Measurements from ENCODE around the gene TSC2.

Gene TSC2

DNA sequence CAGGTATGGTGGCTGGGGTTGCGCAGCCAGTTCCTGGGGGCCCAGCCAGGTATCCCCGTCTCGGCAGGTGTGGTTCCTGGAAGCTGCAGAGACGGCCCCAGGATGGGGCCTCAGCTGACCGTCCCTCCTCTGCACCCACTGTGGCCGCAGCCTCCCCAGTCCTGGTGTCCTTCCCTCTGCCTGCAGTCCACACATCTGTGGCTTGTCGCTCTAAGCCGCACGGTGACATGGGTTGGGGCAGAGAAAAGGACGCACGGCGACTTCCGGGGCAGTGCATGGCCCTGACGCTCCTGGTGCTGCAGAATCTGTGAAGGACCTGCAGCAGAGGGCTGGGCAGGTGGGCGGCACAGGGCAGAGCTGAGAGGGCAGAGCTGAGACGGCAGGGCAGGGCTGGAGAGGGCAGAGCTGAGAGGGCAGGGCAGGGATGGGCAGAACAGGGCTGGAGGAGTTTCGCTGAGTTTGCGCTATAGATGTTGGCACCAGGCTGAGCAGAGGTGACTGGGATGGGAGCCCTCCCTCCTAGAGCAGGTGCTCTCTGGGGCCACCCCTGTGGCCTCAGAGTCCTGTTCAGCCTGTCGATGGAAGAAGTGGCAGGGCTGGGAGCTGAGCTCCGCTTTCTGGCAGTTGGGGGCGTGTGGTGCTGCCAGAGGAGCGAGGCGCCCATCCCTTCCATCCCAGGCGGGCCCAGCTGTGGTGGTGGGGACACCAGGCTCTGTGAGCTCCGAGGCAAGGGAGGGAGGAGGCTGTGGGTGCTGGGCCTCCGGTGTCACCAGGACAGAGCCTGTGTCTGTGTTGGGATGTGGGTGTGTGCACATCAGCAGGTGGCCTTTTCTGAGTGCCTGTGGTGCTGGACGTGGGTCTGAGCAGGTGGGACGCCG lies 23.0 kb downstream of the TSC2 start:
- Histone ChIP-seq H3K9ac (ENCODE audit: low read depth, low read length) (no peak overlapping the region), H3K36me3 (ENCODE audit: control insufficient read depth, insufficient read depth, low read length) (peaks cover 56% of the 10 kb centered on the region), H3K27me3 (ENCODE audit: control insufficient read depth, insufficient read depth, low read length) (no peaks in the 10 kb centered on the region), H3K9me3 (ENCODE audit: control insufficient read depth, insufficient read depth, low read length) (no peaks in the 10 kb centered on the region), H3K4me3 (ENCODE audit: low read depth, low read length) (no peak overlapping the region), H3K4me1 (ENCODE audit: control insufficient read depth, insufficient read depth, low read length) (no peaks in the 10 kb centered on the region)

DNA sequence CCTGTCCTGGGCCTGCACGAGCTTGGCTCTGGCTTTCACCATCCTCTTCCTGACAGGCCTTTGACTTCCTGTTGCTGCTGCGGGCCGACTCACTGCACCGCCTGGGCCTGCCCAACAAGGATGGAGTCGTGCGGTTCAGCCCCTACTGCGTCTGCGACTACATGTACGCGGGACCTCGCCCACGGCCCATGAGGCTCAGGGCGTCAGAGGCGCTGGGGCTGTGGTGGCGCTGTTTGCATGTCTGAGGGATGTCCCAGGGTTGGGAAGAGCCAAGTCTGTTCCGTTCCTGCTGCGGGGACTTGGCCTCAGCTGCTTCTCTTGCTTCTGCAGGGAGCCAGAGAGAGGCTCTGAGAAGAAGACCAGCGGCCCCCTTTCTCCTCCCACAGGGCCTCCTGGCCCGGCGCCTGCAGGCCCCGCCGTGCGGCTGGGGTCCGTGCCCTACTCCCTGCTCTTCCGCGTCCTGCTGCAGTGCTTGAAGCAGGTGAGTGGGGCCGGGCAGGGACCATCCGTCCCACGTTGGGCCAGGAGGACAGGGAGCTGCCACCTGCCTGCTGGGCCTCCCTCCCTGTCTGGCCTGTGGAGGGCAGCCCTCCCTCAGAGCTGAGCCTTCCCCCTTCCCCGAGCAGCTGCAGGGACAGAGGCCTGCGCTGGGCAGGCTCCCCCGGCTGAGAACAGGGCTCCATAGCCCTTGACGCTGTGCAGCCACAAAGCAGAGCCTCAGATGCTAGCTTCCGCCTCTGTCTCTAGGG lies 23.8 kb downstream of the TSC2 start:
- H3K9me3 ChIP-seq (ENCODE audit: control insufficient read depth, insufficient read depth, low read length), result no peaks in the 10 kb centered on the region
- no peak overlapping the region for H3K9ac ChIP-seq (ENCODE audit: low read depth, low read length)
- H3K27me3 ChIP-seq (ENCODE audit: control insufficient read depth, insufficient read depth, low read length), result no peaks in the 10 kb centered on the region
- H3K4me3 ChIP-seq (ENCODE audit: low read depth, low read length), result no peak overlapping the region
- H3K36me3 ChIP-seq (ENCODE audit: control insufficient read depth, insufficient read depth, low read length), result peaks cover 54% of the 10 kb centered on the region
- H3K4me1 ChIP-seq (ENCODE audit: control insufficient read depth, insufficient read depth, low read length), result no peaks in the 10 kb centered on the region

DNA sequence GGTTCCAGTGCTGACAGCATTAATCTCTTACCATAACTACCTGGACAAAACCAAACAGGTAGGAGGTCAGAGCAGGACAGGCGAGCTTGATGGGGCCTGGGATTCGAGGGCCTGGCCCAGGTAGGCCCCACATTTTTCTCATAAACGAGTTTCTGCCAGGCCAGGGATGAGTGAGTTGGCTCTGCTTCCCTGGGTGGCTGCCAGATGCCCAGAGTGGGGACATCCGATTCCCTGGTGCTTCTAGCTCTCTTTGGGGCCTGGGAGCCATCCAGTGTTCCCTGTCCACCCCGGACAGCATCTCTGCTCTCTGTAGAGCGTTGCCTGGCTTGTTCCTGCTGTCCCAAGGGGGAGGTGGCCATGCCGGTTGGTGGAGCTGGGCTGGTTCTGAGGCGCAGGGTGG lies 25.1 kb downstream of the TSC2 start:
- Histone ChIP-seq H3K9ac (ENCODE audit: low read depth, low read length) (no peak overlapping the region), H3K4me1 (ENCODE audit: control insufficient read depth, insufficient read depth, low read length) (no peaks in the 10 kb centered on the region), H3K36me3 (ENCODE audit: control insufficient read depth, insufficient read depth, low read length) (peaks cover 55% of the 10 kb centered on the region), H3K4me3 (ENCODE audit: low read depth, low read length) (no peak overlapping the region), H3K9me3 (ENCODE audit: control insufficient read depth, insufficient read depth, low read length) (no peaks in the 10 kb centered on the region), H3K27me3 (ENCODE audit: control insufficient read depth, insufficient read depth, low read length) (no peaks in the 10 kb centered on the region)

DNA sequence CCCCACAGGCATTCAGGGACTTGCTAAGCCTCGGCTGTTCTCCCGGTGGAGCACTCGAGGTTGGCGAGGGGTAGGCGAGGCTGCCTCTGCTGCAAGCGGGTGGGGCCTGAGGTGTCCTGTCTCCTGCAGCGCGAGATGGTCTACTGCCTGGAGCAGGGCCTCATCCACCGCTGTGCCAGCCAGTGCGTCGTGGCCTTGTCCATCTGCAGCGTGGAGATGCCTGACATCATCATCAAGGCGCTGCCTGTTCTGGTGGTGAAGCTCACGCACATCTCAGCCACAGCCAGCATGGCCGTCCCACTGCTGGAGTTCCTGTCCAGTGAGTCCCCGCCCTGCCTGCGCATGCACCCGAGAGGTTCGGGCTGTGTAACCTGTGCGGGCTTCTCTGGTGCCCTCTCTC lies 26.3 kb downstream of the TSC2 start:
- Histone ChIP-seq H3K9ac (ENCODE audit: low read depth, low read length) (no peak overlapping the region), H3K4me3 (ENCODE audit: low read depth, low read length) (no peak overlapping the region), H3K4me1 (ENCODE audit: control insufficient read depth, insufficient read depth, low read length) (no peaks in the 10 kb centered on the region), H3K27me3 (ENCODE audit: control insufficient read depth, insufficient read depth, low read length) (no peaks in the 10 kb centered on the region), H3K9me3 (ENCODE audit: control insufficient read depth, insufficient read depth, low read length) (no peaks in the 10 kb centered on the region), H3K36me3 (ENCODE audit: control insufficient read depth, insufficient read depth, low read length) (peaks cover 56% of the 10 kb centered on the region)

- H3K4me1 ChIP-seq (ENCODE audit: control insufficient read depth, insufficient read depth, low read length), result no peaks in the 10 kb centered on the region
- no peaks in the 10 kb centered on the region for H3K27me3 ChIP-seq (ENCODE audit: control insufficient read depth, insufficient read depth, low read length)
- H3K9ac ChIP-seq (ENCODE audit: low read depth, low read length), result no peak overlapping the region
- peaks cover 61% of the 10 kb centered on the region for H3K36me3 ChIP-seq (ENCODE audit: control insufficient read depth, insufficient read depth, low read length)
- no peaks in the 10 kb centered on the region for H3K9me3 ChIP-seq (ENCODE audit: control insufficient read depth, insufficient read depth, low read length)
- H3K4me3 ChIP-seq (ENCODE audit: low read depth, low read length), result no peak overlapping the region
Measured at GRCh38 chr16:2075631-2076030, 27.8 kb downstream of the TSC2 start.

DNA sequence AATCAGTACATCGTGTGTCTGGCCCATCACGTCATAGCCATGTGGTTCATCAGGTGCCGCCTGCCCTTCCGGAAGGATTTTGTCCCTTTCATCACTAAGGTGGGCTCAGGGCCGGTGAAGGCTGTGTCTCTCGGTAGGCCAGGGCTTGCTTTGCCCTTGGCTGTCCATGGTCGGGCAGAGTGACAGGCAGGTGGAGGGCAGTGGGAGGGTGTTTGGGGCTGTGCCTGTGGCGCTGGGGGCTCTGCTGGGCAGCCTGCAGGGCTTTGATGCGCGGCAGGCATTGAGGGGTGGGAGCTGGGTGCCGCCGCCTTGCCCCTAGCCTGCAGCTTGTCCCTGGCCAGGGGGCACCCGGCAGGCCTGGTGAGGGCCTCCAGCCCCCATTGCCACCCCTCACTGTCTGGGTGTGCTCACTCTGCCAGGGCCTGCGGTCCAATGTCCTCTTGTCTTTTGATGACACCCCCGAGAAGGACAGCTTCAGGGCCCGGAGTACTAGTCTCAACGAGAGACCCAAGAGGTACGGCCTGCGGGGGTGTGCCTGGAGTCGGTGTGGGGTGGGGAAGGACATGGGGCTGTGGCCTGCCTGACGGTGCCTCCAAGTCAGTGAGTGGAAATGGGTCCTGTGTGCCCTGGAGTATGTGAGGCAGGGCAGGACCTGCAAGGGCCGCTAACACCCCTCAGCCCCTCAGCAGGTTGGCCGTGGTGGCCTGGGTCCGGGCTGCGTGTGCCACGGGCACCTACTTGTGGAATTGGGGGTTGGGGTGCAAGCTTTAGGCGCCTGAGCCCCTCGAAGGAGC lies 28.5 kb downstream of the TSC2 start:
- H3K4me1 ChIP-seq (ENCODE audit: control insufficient read depth, insufficient read depth, low read length), result no peaks in the 10 kb centered on the region
- peaks cover 61% of the 10 kb centered on the region for H3K36me3 ChIP-seq (ENCODE audit: control insufficient read depth, insufficient read depth, low read length)
- H3K27me3 ChIP-seq (ENCODE audit: control insufficient read depth, insufficient read depth, low read length), result no peaks in the 10 kb centered on the region
- H3K9ac ChIP-seq (ENCODE audit: low read depth, low read length), result no peak overlapping the region
- no peaks in the 10 kb centered on the region for H3K9me3 ChIP-seq (ENCODE audit: control insufficient read depth, insufficient read depth, low read length)
- H3K4me3 ChIP-seq (ENCODE audit: low read depth, low read length), result no peak overlapping the region

DNA sequence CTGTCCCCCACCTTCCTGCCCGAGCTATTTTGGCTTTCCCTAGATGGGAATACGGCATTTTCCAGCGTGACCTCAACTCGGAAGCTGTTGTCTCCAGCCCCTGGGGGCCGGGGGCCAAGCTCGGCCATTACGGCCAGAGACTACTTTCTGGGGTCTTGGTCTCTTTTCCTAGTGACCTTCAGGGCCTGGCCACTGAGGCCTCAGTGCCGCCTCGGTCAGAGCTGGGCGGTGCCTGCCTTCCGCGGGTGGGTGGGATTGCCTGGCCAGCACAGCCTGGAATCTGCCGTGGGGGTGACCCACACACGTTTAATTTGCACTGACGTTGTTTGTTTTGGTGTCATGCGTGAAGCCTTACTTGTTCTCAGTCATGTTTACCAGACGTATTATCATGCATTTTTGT lies 29.2 kb downstream of the TSC2 start:
- H3K9me3 ChIP-seq (ENCODE audit: control insufficient read depth, insufficient read depth, low read length), result no peaks in the 10 kb centered on the region
- no peaks in the 10 kb centered on the region for H3K4me1 ChIP-seq (ENCODE audit: control insufficient read depth, insufficient read depth, low read length)
- H3K27me3 ChIP-seq (ENCODE audit: control insufficient read depth, insufficient read depth, low read length), result no peaks in the 10 kb centered on the region
- H3K9ac ChIP-seq (ENCODE audit: low read depth, low read length), result no peak overlapping the region
- H3K4me3 ChIP-seq (ENCODE audit: low read depth, low read length), result no peak overlapping the region
- peaks cover 61% of the 10 kb centered on the region for H3K36me3 ChIP-seq (ENCODE audit: control insufficient read depth, insufficient read depth, low read length)

GRCh38 chr16:2077696-2078095 lies 29.9 kb downstream of the TSC2 start:
- H3K9ac ChIP-seq (ENCODE audit: low read depth, low read length), result no peak overlapping the region
- no peaks in the 10 kb centered on the region for H3K27me3 ChIP-seq (ENCODE audit: control insufficient read depth, insufficient read depth, low read length)
- no peak overlapping the region for H3K4me3 ChIP-seq (ENCODE audit: low read depth, low read length)
- H3K9me3 ChIP-seq (ENCODE audit: control insufficient read depth, insufficient read depth, low read length), result no peaks in the 10 kb centered on the region
- H3K36me3 ChIP-seq (ENCODE audit: control insufficient read depth, insufficient read depth, low read length), result peaks cover 61% of the 10 kb centered on the region
- no peaks in the 10 kb centered on the region for H3K4me1 ChIP-seq (ENCODE audit: control insufficient read depth, insufficient read depth, low read length)

DNA sequence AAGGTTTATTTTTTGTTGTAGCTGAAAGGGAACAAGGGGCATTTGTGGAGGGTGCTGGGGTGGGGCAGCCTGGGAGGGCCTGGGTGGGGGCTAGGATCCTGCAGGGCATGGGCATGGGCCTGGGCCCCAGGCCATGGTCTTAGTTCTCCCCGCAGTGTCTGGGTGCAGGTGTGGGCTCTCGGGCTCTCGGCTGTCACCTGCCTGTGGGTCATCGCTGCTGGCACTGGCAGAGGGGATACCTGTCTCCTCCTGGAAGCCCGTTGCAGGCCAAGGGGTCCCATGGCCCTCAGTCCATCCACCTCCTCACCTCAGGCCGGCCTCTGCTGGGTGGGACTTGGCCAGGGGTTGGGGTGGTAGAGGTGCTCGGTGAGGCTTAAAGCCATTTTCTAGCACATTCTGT lies 30.3 kb downstream of the TSC2 start:
- H3K9me3 ChIP-seq (ENCODE audit: control insufficient read depth, insufficient read depth, low read length), result no peaks in the 10 kb centered on the region
- no peaks in the 10 kb centered on the region for H3K27me3 ChIP-seq (ENCODE audit: control insufficient read depth, insufficient read depth, low read length)
- H3K9ac ChIP-seq (ENCODE audit: low read depth, low read length), result no peak overlapping the region
- peaks cover 59% of the 10 kb centered on the region for H3K36me3 ChIP-seq (ENCODE audit: control insufficient read depth, insufficient read depth, low read length)
- no peak overlapping the region for H3K4me3 ChIP-seq (ENCODE audit: low read depth, low read length)
- H3K4me1 ChIP-seq (ENCODE audit: control insufficient read depth, insufficient read depth, low read length), result no peaks in the 10 kb centered on the region

- Histone ChIP-seq H3K9ac (ENCODE audit: low read depth, low read length) (no peak overlapping the region), H3K4me1 (ENCODE audit: control insufficient read depth, insufficient read depth, low read length) (no peaks in the 10 kb centered on the region)
Measured at GRCh38 chr16:2078691-2079090, 30.9 kb downstream of the TSC2 start.

DNA sequence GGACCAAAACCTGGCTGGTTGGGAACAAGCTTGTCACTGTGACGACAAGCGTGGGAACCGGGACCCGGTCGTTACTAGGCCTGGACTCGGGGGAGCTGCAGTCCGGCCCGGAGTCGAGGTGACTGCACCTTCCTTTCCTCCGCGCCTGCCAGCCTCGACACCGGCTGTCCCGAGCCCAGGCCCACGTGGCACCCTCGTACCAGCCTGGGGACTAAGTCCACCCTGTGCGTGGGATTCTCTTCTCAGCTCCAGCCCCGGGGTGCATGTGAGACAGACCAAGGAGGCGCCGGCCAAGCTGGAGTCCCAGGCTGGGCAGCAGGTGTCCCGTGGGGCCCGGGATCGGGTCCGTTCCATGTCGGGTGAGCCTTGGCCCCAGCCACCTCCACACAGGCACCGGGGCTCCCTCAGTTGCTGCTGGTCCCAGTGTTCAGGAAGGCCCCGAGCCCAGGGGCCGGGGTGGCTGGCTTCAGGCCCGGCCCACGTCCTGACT lies 31.6 kb downstream of the TSC2 start:
- Histone ChIP-seq H3K9ac (ENCODE audit: low read depth, low read length) (no peak overlapping the region), H3K9me3 (ENCODE audit: control insufficient read depth, insufficient read depth, low read length) (no peaks in the 10 kb centered on the region), H3K36me3 (ENCODE audit: control insufficient read depth, insufficient read depth, low read length) (peaks cover 59% of the 10 kb centered on the region), H3K27me3 (ENCODE audit: control insufficient read depth, insufficient read depth, low read length) (no peaks in the 10 kb centered on the region), H3K4me1 (ENCODE audit: control insufficient read depth, insufficient read depth, low read length) (no peaks in the 10 kb centered on the region), H3K4me3 (ENCODE audit: low read depth, low read length) (no peak overlapping the region)

More at GRCh38 chr16:2078691-2079090, 30.9 kb downstream of the TSC2 start:
- Histone ChIP-seq H3K36me3 (ENCODE audit: control insufficient read depth, insufficient read depth, low read length) (peaks cover 59% of the 10 kb centered on the region), H3K4me3 (ENCODE audit: low read depth, low read length) (no peak overlapping the region), H3K9me3 (ENCODE audit: control insufficient read depth, insufficient read depth, low read length) (no peaks in the 10 kb centered on the region), H3K27me3 (ENCODE audit: control insufficient read depth, insufficient read depth, low read length) (no peaks in the 10 kb centered on the region)
